BJ (cell line): ENCODE data around the gene ZBTB20. TPM values are rescaled to one million over a fixed set of nuclear protein-coding genes. Genes with fewer than 3 reads are reported as not detected.

ENCODE experiments used
- CTCF ChIA-PET: fragments of 350-600 bp; formaldehyde crosslinking; extraction: SDS; loops from one replicate; lab custom pipeline; 2021; ENCODE audit warnings: antibody characterized with exemption, inconsistent platforms; lab: Yijun Ruan, JAX
- POLR2A ChIA-PET: fragments of 300-600 bp; sonication (Branson Sonifier 250); formaldehyde crosslinking; extraction: SDS; loops from one replicate; lab custom pipeline; 2021; ENCODE audit warnings: antibody characterized with exemption; lab: Charles Lee
- DNase-seq: peaks from one replicate; pipeline ENCODE4 v3.0.0-alpha.2; 2011; ENCODE audit warnings: low read depth
- H3K27me3 ChIP-seq: 2 replicates; pipeline ENCODE4 v1.6.0; 2011; ENCODE audit warnings: low read length; ENCODE audit not compliant: control insufficient read depth, insufficient read depth
- H3K36me3 ChIP-seq: 2 replicates; pipeline ENCODE4 v1.5.1; 2011; ENCODE audit warnings: low read length; ENCODE audit not compliant: control insufficient read depth, insufficient read depth
- H3K4me3 ChIP-seq: 2 replicates; pipeline ENCODE4 v1.5.1; 2011; ENCODE audit warnings: low read depth, mild to moderate bottlenecking, control low read depth, low read length
- CTCF ChIP-seq: IDR thresholded peaks from 2 replicates; pipeline ENCODE4 v1.5.1; 2011; ENCODE audit warnings: low read depth, mild to moderate bottlenecking, control low read depth, inconsistent platforms, low read length, moderate library complexity; ENCODE audit not compliant: insufficient read depth
- polyA plus RNA-seq: library from polyadenylated mRNA; depleted of rRNA; stranded (reverse); fragments of >200 nt; gene quantifications from 2 replicates; pipeline ENCODE4 v1.2.3, GENCODE V29; 2011

Gene ZBTB20
- polyA plus RNA-seq, 1 experiment, result 6.0 TPM

- peaks cover 4% of the 10 kb centered on the region; the same call in 1 of the 2 replicates for H3K27me3 ChIP-seq
- POLR2A ChIA-PET, result no interaction called here
- H3K4me3 ChIP-seq, result no peak overlapping the region
- CTCF ChIA-PET, result interaction anchor here (0.6 to 1.9 kb wide), 3 partner anchors 16 to 1377 kb away, joined by 4 to 6 read pairs (median 5); no protein-coding TSS in a partner anchor
- no peak for TF ChIP-seq CTCF
- no peaks in the 10 kb centered on the region for H3K36me3 ChIP-seq
- DNase-seq, result no peak
These were observed 851.1 kb downstream of the ZBTB20 start for GRCh38 chr3:114295946-114296345.

DNA sequence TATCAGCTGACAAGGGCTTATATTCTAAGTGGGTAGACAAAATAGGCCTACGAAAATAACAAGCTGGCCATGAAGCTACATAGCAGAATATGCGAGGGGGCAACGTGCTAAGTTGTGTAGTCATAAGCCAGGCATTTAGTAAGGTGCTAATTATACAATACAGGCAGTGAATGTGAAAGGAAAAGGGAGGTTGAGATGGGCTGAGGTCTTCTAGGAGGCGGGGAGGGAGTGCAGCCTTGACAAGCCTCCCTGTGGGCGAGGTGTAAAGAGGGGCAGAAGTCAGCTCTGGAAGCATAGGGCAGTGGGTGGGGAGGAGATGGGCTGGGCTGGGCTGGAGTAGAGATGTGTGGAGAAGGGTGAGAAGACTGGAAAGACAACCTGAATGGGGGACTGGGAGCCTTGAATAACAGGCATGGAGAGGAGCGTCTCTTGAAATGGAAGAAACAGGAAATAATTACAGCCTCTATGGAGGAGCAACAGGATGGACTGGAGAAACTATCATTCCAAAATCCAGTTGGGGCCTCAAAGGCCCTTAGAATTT, 852.1 kb downstream of the ZBTB20 start:
- H3K4me3 ChIP-seq, result no peak overlapping the region
- peaks cover 4% of the 10 kb centered on the region; the same call in 1 of the 2 replicates for H3K27me3 ChIP-seq
- no peak for TF ChIP-seq CTCF
- H3K36me3 ChIP-seq, result no peaks in the 10 kb centered on the region
- POLR2A ChIA-PET, result no interaction called here
- CTCF ChIA-PET, result interaction anchor here (1.5 to 1.9 kb wide), 2 partner anchors 17 to 20 kb away, joined by 5 to 6 read pairs; no protein-coding TSS in a partner anchor
- no peak for DNase-seq

DNA sequence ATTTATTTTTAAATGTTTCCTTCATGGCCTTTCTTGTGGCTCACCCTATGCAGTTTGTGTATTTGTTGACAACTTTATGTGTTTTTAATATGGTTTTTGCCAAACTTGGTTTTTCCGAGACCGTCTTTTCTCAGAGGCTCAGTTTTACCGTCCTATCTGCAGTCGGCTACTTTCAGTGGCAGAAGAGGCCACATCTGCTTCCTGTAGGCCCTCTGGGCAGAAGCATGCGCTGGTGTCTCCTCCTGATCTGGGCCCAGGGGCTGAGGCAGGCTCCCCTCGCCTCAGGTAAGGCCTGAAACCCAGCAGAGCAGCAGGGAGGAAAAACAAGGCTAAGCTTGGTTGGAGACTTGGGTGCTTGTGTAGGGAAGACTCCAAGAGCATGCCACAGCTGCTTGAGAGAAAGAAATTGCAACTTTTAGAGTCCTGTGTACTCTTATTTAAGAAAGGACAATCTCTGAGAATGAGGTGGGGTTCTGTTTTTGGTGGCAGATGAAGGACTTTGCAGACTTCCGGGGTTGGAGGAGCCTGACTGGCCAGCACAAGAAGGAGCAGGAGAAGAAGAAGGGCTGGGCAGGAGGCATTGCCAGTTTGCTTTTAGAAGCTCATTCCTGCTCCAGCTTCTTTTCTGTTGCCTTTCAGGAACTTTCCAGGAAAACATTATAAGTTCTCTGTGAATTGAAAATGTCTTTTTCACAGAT, 853.1 kb downstream of the ZBTB20 start, which contains the start of gene TIGIT:
TSS of gene TIGIT (plus strand) at position 191 of the 698 bp plus-strand sequence. CDS start at position 225, 34 bp downstream.
- no peak for TF ChIP-seq CTCF
- ChIA-PET POLR2A (interaction anchor here (0.5 kb wide), 1 partner anchor 1097 kb away, joined by 7 read pairs; no protein-coding TSS in a partner anchor), CTCF (interaction anchor here (1.5 kb wide), 1 partner anchor 19 kb away, joined by 5 read pairs; no protein-coding TSS in a partner anchor)
- DNase-seq, result no peak
- Histone ChIP-seq H3K36me3 (no peaks in the 10 kb centered on the region), H3K4me3 (no peak within 1 kb of the TSS), H3K27me3 (peaks cover 4% of the 10 kb centered on the region; the same call in 1 of the 2 replicates)

- Histone ChIP-seq H3K36me3 (no peaks in the 10 kb centered on the region), H3K4me3 (no peak overlapping the region), H3K27me3 (no peaks in the 10 kb centered on the region; the same call in 1 of the 2 replicates)
- TF ChIP-seq CTCF, result peak; percentile 75
- no peak for DNase-seq
- POLR2A ChIA-PET, result no interaction called here
- CTCF ChIA-PET, result interaction anchor here (0.7 to 2.4 kb wide), 26 partner anchors 9 to 1523 kb away, joined by 3 to 13 read pairs (median 3); no protein-coding TSS in a partner anchor
These were observed 855.9 kb downstream of the ZBTB20 start for GRCh38 chr3:114290911-114291901.
